HS-27A (cell line): ENCODE data around the gene FSCB.
"Not testable (repeated sequence)": the region's sequence is repeated elsewhere in the genome, so short reads cannot be mapped to it uniquely, and the experiment has no call there.

Source experiments
- DNase-seq: peaks from one replicate; pipeline ENCODE4 v3.0.0-alpha.2; 2012; ENCODE audit warnings: low read depth, missing footprints

FSCB gene

GRCh38 chr14:44507183-44507582 is at the start of gene FSCB:
FSCB (minus strand) TSS chr14:44507283; CDS start chr14:44506987, 296 bp downstream.
- DNase-seq, result no peak

- no peak for DNase-seq
These were observed 24.6 kb upstream of the FSCB start for GRCh38 chr14:44531658-44532057.

DNA sequence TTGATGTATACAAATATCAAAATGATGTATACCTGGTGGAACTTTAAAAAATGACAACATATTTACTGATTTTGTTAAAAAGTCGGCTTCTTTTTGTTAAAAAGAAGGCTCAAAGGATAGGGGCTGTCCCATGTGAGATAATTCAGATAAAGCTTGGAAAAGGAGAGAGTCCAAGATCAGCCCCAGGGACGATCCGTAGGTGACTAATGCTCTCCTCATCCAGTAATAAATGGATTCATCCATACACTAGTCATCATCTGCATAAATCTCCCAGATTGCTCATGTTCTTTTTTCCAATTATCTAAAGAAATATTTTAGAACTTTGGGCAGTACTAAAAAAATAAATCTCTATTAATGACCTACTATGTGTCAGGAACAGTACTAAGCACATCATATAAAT is 23.4 kb upstream of the FSCB start:
- no peak for DNase-seq

GRCh38 chr14:44529026-44529425 is 21.9 kb upstream of the FSCB start:
- no peak for DNase-seq

DNA sequence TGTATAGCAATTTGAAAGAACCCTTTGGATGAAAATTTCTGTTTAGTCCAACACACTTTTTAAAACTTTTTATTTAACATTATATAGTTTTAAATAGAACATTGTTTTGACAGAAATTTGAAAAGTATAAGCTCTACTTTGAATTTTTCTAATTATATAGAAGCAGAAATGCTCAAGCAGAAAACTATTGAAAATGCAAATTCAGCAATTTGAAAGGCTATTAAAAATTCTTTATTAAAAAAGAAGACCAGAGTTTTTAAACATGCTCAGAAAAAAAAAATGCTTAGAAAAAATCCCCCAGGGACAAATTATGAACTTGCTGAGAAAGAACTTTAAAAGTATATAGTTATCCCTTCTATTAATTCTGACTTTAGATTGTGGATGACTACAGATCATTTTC is 21.1 kb upstream of the FSCB start:
- DNase-seq, result no peak

DNA sequence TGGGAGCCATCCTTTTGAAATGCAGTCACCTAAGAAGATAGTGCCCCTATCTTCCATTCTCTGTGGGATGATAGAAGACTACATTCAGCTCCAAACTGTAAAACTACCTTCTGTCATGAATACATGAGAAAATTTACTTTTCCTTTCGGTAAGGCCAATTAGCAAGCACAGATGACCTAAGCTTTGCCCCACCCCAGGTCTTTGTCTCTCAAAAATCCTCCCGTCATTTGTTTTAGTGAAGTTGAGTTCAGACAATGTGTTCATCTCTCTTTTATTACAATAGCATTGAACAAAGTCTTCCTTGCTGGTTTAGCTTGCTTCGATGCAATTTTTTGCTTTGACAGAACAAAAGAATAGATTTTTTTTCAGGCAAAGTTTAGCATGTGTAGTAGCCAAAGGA is 18.2 kb upstream of the FSCB start:
- no peak for DNase-seq

DNA sequence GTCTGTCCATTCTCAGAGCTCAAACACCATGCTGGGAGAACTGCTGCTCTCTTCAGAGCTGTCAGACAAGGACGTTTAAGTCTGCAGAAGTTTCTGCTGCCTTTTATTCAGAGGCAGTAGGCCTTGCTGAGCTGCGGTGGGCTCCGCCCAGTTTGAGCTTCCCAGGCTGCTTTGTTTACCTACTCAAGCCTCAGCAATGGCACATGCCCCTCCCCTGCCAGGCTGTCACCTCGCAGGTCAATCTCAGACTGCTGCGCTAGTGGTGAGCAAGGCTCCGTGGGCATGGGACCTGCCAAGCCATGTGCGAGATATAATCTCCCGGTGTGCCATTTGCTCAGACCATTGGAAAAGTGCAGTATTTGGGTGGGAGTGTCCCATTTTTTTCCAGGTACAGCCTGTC is 8.6 kb upstream of the FSCB start:
- DNase-seq, result not testable (repeated sequence)

DNA sequence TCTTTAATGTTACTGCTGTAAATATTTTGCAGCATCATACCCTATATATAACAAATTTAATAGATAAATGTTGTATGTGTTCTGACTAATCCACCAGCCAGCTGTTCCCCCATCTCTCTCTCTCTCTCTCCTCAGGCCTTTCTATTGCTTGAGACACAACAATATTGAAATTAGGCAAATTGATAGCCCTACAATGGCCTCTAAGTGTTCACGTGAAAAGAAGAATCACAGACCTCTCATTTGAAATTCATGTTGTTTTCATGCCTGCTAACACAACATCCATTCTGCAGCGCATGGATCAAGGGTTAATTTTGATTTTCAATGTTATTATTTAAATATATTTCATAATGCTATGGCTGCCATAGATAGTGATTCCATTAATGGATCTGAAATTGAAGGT is 1.8 kb upstream of the FSCB start:
- no peak for DNase-seq

DNA sequence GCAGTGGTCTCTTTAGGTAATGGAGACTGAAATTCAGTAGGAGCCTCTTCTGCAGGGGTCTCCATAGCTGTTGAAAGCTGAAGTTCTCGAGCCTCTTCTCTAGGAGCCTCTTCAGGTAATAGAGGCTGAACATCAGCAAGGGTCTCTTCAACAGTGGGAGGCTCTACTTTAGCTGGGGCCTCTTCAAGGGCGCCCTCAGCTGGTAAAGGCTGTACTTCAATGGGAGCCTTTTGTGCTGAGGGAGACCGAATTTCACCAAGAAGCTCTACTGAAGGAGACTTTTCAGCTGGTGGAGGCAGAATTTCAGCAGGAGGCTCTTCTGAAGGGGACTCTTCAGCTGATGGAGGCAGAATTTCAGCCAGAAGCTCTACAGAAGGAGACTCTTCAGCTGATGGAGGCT is 1.5 kb downstream of the FSCB start:
- DNase-seq, result no peak

- no peak for DNase-seq
These were observed 9.9 kb downstream of the FSCB start for GRCh38 chr14:44497148-44497547.

GRCh38 chr14:44494137-44494536 is 12.9 kb downstream of the FSCB start:
- DNase-seq, result no peak

DNA sequence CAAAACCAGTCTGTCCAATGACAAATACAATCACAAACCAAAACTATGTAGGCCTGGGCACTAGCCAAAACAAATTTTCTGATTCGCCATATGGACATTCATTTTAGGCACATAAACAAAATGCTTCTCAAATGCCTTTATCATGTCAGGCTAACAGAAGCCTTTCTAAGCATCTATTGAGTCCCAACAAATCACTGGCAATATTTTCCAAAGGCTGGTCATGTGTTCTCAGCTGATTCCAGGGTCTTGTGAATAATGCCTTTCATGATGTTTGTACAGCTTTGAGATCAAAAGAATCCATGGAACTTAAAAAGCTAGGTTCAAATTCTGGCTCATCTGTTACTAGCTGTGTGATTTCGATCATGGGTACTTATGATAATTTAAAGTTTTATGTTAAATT is 16.1 kb downstream of the FSCB start:
- DNase-seq, result no peak

- DNase-seq, result no peak
These were observed 29.1 kb downstream of the FSCB start for GRCh38 chr14:44477953-44478352.

- no peak for DNase-seq
These were observed 38.3 kb downstream of the FSCB start for GRCh38 chr14:44468771-44469170.

GRCh38 chr14:44463356-44464004 is 43.6 kb downstream of the FSCB start:
- DNase-seq, result no peak

GRCh38 chr14:44462381-44462780 is 44.7 kb downstream of the FSCB start:
- DNase-seq, result no peak

DNA sequence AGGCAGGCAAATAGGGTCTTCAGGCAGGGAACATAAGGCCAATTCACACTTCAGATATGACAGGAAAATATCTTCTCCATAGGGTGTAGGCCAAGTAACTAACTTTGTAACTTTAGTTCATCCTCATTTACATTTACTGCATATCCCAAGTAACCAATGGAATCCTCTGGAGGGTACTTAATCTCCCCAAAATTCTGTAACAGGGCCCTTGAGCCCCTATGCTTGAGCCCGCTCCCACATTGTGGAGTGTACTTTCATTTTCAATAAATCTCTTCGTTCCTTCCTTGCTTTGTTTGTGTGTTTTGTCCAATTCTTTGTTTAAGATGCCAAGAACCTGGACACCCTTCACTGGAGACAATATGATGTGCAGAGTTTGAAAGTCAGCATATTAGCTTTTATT is 45.3 kb downstream of the FSCB start:
- DNase-seq, result no peak
